NK-92 treated with Interleukin-12 subunit alpha and Interleukin-12 subunit beta, amount 100 ng/mL, for 24 hours (cell line): Measurements from ENCODE around the gene HNRNPC.

Experiments
- DNase-seq: peaks from one replicate; lab custom pipeline; 2025; lab: John Stamatoyannopoulos, UW

The HNRNPC gene

GRCh38 chr14:21210023-21210422, 59.2 kb downstream of the HNRNPC start:
- no peak for DNase-seq

GRCh38 chr14:21209185-21209584, 60.1 kb downstream of the HNRNPC start:
- no peak for DNase-seq

GRCh38 chr14:21208554-21208953, 60.7 kb downstream of the HNRNPC start:
- no peak for DNase-seq

- no peak for DNase-seq
Observed at GRCh38 chr14:21206753-21207684, 62.2 kb downstream of the HNRNPC start.

- no peak for DNase-seq
Observed at GRCh38 chr14:21205678-21206581, 63.3 kb downstream of the HNRNPC start.

- DNase-seq: no peak
Observed at GRCh38 chr14:21205026-21205677, 64.1 kb downstream of the HNRNPC start.

GRCh38 chr14:21204167-21205025, 64.8 kb downstream of the HNRNPC start:
- DNase-seq: no peak

- no peak for DNase-seq
Observed at GRCh38 chr14:21203470-21204166, 65.6 kb downstream of the HNRNPC start.

- no peak for DNase-seq
Observed at GRCh38 chr14:21202463-21203358, 66.5 kb downstream of the HNRNPC start.

GRCh38 chr14:21201732-21202462, 67.3 kb downstream of the HNRNPC start:
- no peak for DNase-seq

- no peak for DNase-seq
Observed at GRCh38 chr14:21200752-21201461, 68.3 kb downstream of the HNRNPC start.

- DNase-seq: no peak
Observed at GRCh38 chr14:21199611-21200560, 69.4 kb downstream of the HNRNPC start.

- DNase-seq: no peak
Observed at GRCh38 chr14:21197418-21198205, 71.6 kb downstream of the HNRNPC start.

GRCh38 chr14:21194597-21194996, 74.6 kb downstream of the HNRNPC start:
- no peak for DNase-seq

GRCh38 chr14:21192875-21193535, 76.2 kb downstream of the HNRNPC start:
- no peak for DNase-seq

- DNase-seq: no peak
Observed at GRCh38 chr14:21192447-21192822, 76.8 kb downstream of the HNRNPC start.
